Panc1 (cell line): ENCODE data around the gene DGCR2. TPM values are rescaled to one million over a fixed set of nuclear protein-coding genes. Genes with fewer than 3 reads are reported as not detected.

Source experiments
- ATAC-seq: fragments of 200-7000 bp; cut with Tn5 transposase; 2 replicates; pipeline ENCODE4 v1.9.1; 2020; ENCODE audit warnings: mild to moderate bottlenecking, moderate library complexity
- BruUV-seq: library from RNA; stranded (reverse); fragments of 400-500 nt; replicated peaks from 2 replicates; lab custom pipeline; 2021; lab: Mats Ljungman, UMichigan
- CTCF ChIA-PET: fragments of 300-600 bp; sonication (Branson Sonifier 250); formaldehyde crosslinking; loops from one replicate; lab custom pipeline; 2022; ENCODE audit warnings: antibody characterized with exemption; lab: Charles Lee
- POLR2A ChIA-PET: fragments of 300-600 bp; sonication (Branson Sonifier 250); formaldehyde crosslinking; loops from one replicate; lab custom pipeline; 2022; ENCODE audit warnings: antibody characterized with exemption; lab: Charles Lee
- DNase-seq: peaks from one replicate; pipeline ENCODE4 v3.0.0-alpha.2; 2010; ENCODE audit warnings: low read depth, low spot score
- H3K27ac ChIP-seq: 2 replicates; pipeline ENCODE4 v1.5.1; 2011; ENCODE audit warnings: mild to moderate bottlenecking, low read length, inconsistent platforms
- H3K27me3 ChIP-seq: fragments of 200-500 bp; sonication (Bioruptor generic); 2 replicates; pipeline ENCODE4 v1.6.0; 2014; ENCODE audit warnings: low read length, inconsistent platforms; ENCODE audit not compliant: control insufficient read depth, insufficient read depth
- H3K36me3 ChIP-seq: fragments of 200-500 bp; sonication (Bioruptor generic); 2 replicates; pipeline ENCODE4 v1.5.1; 2014; ENCODE audit warnings: inconsistent platforms, mild to moderate bottlenecking, low read length, moderate library complexity; ENCODE audit not compliant: control insufficient read depth, insufficient read depth
- H3K4me1 ChIP-seq: 2 replicates; pipeline ENCODE4 v1.5.1; 2011; ENCODE audit warnings: inconsistent platforms, mild to moderate bottlenecking, low read length, moderate library complexity; ENCODE audit not compliant: control insufficient read depth, insufficient read depth
- H3K4me3 ChIP-seq, 2 experiments: 2 replicates each; pipeline ENCODE4 v1.5.1; 2011 to 2012; ENCODE audit warnings: low read depth in 2 of 2, low read length in 2 of 2, mild to moderate bottlenecking in 2 of 2, inconsistent platforms in 1 of 2, moderate library complexity in 1 of 2
- H3K9me3 ChIP-seq: fragments of 200-500 bp; sonication (Bioruptor generic); 2 replicates; pipeline ENCODE4 v1.5.1; 2014; ENCODE audit warnings: low read depth, mild to moderate bottlenecking, inconsistent platforms, low read length, moderate library complexity; ENCODE audit not compliant: control insufficient read depth, insufficient read depth
- CTCF ChIP-seq: fragments of 450-650 bp; IDR thresholded peaks from 2 replicates; pipeline ENCODE4 v1.5.1; 2017; ENCODE audit warnings: mild to moderate bottlenecking
- POLR2AphosphoS5 ChIP-seq: IDR thresholded peaks from 2 replicates; pipeline ENCODE4 v1.6.1; 2012; ENCODE audit warnings: mild to moderate bottlenecking, low read depth, low read length, moderate library complexity
- REST ChIP-seq, 2 experiments: IDR thresholded peaks; 2 replicates each; pipeline ENCODE4 v1.6.1; 2011 to 2012; ENCODE audit warnings: low read depth in 2 of 2, control low read depth in 1 of 2, low read length in 1 of 2, mild to moderate bottlenecking in 1 of 2, moderate library complexity in 1 of 2; ENCODE audit not compliant: insufficient read depth in 1 of 2
- SIN3A ChIP-seq: IDR thresholded peaks from 2 replicates; pipeline ENCODE4 v1.6.1; 2012; ENCODE audit warnings: low read depth, mild to moderate bottlenecking, low read length, moderate library complexity, borderline replicate concordance; ENCODE audit not compliant: insufficient read depth
- TCF7L2 ChIP-seq: IDR thresholded peaks from 2 replicates; pipeline ENCODE4 v1.6.1; 2011; ENCODE audit warnings: mild to moderate bottlenecking, low read depth, low read length, inconsistent platforms
- in situ Hi-C: cut with HindIII; loops from 2 replicates; pipeline ENCODE4 v1.10.0; 2016; ENCODE audit warnings: low sequenced_read_pairs, low pct_unique_long_range_greater_than_20kb
- intact Hi-C: fragments of 100-400 bp; cut with micrococcal nuclease; formaldehyde crosslinking; loops from one replicate; pipeline ENCODE4 v1.10.0; 2022; ENCODE audit not compliant: unreplicated experiment
- total RNA-seq: library from RNA; stranded (reverse); gene quantifications from one replicate; pipeline ENCODE4 v1.2.1, GENCODE V29; 2021; ENCODE audit not compliant: unreplicated experiment

The DGCR2 gene
- total RNA-seq, 1 experiment from 2014 or later, result 35.1 TPM

GRCh38 chr22:19132153-19132552 is 9.9 kb upstream of the DGCR2 start:
- no peaks in the 10 kb centered on the region for H3K4me1 ChIP-seq
- H3K9me3 ChIP-seq, result no peaks in the 10 kb centered on the region
- TF ChIP-seq CTCF, result no peak
- no peak for TF ChIP-seq SIN3A
- no peak for TF ChIP-seq REST (IDR thresholded peaks at IDR 0.05; ENCODE audit: insufficient read depth in 1 of 2, low read depth in 2 of 2, low read length in 1 of 2)
- no peak for TF ChIP-seq POLR2AphosphoS5
- TF ChIP-seq TCF7L2, result no peak
- in situ Hi-C loops (no loop called here), intact Hi-C loops (no loop called here)
- BruUV-seq, result no TSS peak
- H3K36me3 ChIP-seq, result no peaks in the 10 kb centered on the region
- no peaks in the 10 kb centered on the region for H3K27me3 ChIP-seq
- no peak for DNase-seq
- ChIA-PET POLR2A (interaction anchor here (0.6 kb wide), 1 partner anchor 234 kb away, joined by 4 read pairs; no protein-coding TSS in a partner anchor), CTCF (no interaction called here)
- H3K4me3 ChIP-seq, result no peak overlapping the region
- ATAC-seq, result no peak
- no peak overlapping the region for H3K27ac ChIP-seq

GRCh38 chr22:19131685-19132015 is 9.4 kb upstream of the DGCR2 start:
- Histone ChIP-seq H3K36me3 (no peaks in the 10 kb centered on the region), H3K9me3 (no peaks in the 10 kb centered on the region), H3K27me3 (no peaks in the 10 kb centered on the region), H3K27ac (no peak overlapping the region), H3K4me1 (no peaks in the 10 kb centered on the region), H3K4me3 (no peak overlapping the region)
- intact Hi-C loops, result no loop called here
- no peak for ATAC-seq
- ChIA-PET CTCF (interaction anchor here (0.6 kb wide), 1 partner anchor 104 kb away, joined by 3 read pairs; no protein-coding TSS in a partner anchor), POLR2A (interaction anchor here (0.6 kb wide), 1 partner anchor 234 kb away, joined by 4 read pairs; no protein-coding TSS in a partner anchor)
- TF ChIP-seq POLR2AphosphoS5, result no peak
- no peak for TF ChIP-seq CTCF
- no peak for TF ChIP-seq REST (IDR thresholded peaks at IDR 0.05; ENCODE audit: insufficient read depth in 1 of 2, low read depth in 2 of 2, low read length in 1 of 2)
- TF ChIP-seq SIN3A, result no peak
- no peak for TF ChIP-seq TCF7L2
- in situ Hi-C loops, result no loop called here
- DNase-seq, result no peak
- no TSS peak for BruUV-seq
